ENCODE data around the gene NMRAL1.

Gene NMRAL1

DNA sequence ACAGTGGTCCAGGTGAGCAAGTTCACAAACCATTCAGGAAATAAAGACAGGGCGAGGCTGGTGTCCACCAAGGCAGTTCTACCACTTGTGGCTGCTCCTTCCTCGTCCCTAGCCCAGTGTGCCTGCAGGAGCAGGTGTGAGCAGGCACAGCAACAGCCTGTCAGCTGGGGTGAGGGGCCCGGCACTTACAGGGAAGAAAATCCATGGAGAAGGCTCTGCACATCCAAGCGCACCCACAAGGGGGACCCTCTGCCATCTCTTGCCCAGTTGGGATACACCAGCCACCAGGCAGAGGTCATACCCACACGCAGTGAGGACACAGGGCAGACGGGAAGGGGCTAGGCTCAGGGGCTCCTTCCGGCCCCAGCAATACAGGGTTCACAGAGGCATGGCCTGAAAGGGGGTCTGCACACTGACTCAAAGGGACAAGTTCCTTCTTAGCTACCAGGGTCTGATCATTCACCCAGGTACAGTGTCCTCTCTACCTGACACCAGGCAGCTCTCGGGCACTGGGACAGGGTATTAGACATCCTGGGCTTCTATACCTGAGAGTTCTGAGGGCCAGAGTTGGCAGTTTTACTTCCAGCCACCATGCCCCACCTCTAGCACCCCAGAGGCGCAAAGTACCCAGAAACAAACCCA, 37.1 kb upstream of the NMRAL1 start:
- Histone ChIP-seq H3K27me3 (ENCODE audit: insufficient read depth, low read length) (no peaks in the 10 kb centered on the region), H3K36me3 (ENCODE audit: insufficient read depth, low read length) (peaks cover 54% of the 10 kb centered on the region), H3K4me3 (ENCODE audit: low read length) (no peak overlapping the region), H3K9me3 (ENCODE audit: low read length) (no peaks in the 10 kb centered on the region), H2AFZ (ENCODE audit: low read depth, low read length) (no peak overlapping the region), H3K4me1 (ENCODE audit: insufficient read depth, low read length) (no peaks in the 10 kb centered on the region)

DNA sequence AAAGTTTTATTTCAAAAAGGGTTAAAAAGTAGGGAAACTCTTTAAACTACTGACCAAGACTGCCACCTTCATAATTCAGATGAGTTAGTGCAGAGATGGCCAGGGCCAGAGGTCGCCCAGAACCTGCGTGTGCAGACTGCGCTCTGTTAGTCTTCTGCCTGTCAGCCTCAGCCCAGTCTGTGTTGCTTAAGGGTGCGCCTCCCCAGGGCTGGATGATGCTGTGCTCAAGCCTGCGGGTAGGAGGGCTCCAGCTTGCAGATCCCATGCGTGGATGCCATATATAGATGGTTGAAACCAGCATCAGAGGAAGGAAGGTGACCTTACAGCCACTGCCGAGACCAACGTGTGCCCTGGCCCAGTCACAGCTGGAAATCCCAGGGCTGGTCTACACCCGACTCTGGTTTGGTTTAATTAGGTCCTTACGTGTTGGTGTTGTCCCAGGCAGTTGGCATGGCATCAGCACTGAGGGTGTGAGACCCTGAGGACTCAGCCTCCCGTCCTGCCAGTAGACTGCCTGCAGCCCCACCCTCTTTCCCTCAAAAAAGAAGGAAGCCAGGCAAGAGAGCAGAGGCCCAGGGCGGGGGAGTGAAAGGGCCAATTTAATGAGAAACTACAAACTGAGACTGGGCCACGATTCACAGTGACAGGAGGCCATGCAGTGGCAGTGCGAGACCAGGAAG, 36.5 kb upstream of the NMRAL1 start:
- H3K4me3 ChIP-seq (ENCODE audit: low read length): no peak overlapping the region
- peaks cover 54% of the 10 kb centered on the region for H3K36me3 ChIP-seq (ENCODE audit: insufficient read depth, low read length)
- H3K27me3 ChIP-seq (ENCODE audit: insufficient read depth, low read length): no peaks in the 10 kb centered on the region
- H3K9me3 ChIP-seq (ENCODE audit: low read length): no peaks in the 10 kb centered on the region
- no peaks in the 10 kb centered on the region for H3K4me1 ChIP-seq (ENCODE audit: insufficient read depth, low read length)
- no peak overlapping the region for H2AFZ ChIP-seq (ENCODE audit: low read depth, low read length)

GRCh38 chr16:4510131-4510530, 35.7 kb upstream of the NMRAL1 start:
- H3K4me3 ChIP-seq (ENCODE audit: low read length): no peak overlapping the region
- H3K4me1 ChIP-seq (ENCODE audit: insufficient read depth, low read length): no peaks in the 10 kb centered on the region
- H2AFZ ChIP-seq (ENCODE audit: low read depth, low read length): no peak overlapping the region
- H3K27me3 ChIP-seq (ENCODE audit: insufficient read depth, low read length): no peaks in the 10 kb centered on the region
- H3K36me3 ChIP-seq (ENCODE audit: insufficient read depth, low read length): peaks cover 54% of the 10 kb centered on the region
- no peaks in the 10 kb centered on the region for H3K9me3 ChIP-seq (ENCODE audit: low read length)

- Histone ChIP-seq H3K36me3 (ENCODE audit: insufficient read depth, low read length) (peaks cover 54% of the 10 kb centered on the region), H3K4me1 (ENCODE audit: insufficient read depth, low read length) (no peaks in the 10 kb centered on the region), H3K9me3 (ENCODE audit: low read length) (no peaks in the 10 kb centered on the region), H3K4me3 (ENCODE audit: low read length) (no peak overlapping the region), H3K27me3 (ENCODE audit: insufficient read depth, low read length) (no peaks in the 10 kb centered on the region), H2AFZ (ENCODE audit: low read depth, low read length) (no peak overlapping the region)
These were observed 35.0 kb upstream of the NMRAL1 start for GRCh38 chr16:4509420-4509819.

DNA sequence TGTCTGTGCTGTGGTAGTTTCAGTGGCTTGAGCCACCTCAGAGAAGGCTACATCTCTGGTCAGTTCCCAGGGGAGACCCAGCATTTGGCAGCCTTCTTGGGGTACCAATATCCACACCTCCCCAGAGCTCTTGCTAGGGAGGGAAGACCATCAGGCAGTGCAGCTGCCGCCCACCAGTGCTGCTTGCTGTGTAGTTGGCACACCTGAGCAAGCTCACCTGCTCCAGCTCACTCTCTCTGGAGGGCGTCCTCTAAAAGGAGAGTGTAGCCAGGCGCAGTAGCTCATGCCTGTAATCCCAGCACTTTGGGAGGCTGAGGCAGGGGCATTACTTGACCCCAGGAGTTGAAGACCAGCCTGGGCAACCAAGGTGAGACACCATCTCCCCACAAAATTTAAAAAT, 34.4 kb upstream of the NMRAL1 start:
- Histone ChIP-seq H3K9me3 (ENCODE audit: low read length) (no peaks in the 10 kb centered on the region), H3K27me3 (ENCODE audit: insufficient read depth, low read length) (no peaks in the 10 kb centered on the region), H3K4me3 (ENCODE audit: low read length) (no peak overlapping the region), H2AFZ (ENCODE audit: low read depth, low read length) (no peak overlapping the region), H3K4me1 (ENCODE audit: insufficient read depth, low read length) (no peaks in the 10 kb centered on the region), H3K36me3 (ENCODE audit: insufficient read depth, low read length) (peaks cover 54% of the 10 kb centered on the region)

DNA sequence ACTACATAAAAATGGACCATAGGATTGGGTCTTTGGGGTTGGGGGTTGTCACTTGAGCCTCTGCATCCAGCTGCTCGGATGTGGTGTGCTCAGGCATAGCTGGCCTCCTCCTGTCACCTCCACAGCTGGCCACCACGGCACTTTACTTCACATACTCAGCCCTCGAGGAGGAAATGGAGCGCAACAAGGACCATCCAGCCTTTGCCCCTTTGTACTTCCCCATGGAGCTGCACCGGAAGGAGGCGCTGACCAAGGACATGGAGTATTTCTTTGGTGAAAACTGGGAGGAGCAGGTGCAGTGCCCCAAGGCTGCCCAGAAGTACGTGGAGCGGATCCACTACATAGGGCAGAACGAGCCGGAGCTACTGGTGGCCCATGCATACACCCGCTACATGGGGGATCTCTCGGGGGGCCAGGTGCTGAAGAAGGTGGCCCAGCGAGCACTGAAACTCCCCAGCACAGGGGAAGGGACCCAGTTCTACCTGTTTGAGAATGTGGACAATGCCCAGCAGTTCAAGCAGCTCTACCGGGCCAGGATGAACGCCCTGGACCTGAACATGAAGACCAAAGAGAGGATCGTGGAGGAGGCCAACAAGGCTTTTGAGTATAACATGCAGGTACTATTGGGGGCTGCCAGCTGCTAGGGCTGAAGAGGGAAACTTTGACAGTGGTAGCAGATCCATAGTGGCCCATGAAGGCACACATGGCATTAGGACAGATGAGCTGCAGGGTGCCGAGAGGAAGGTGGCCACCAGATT, 33.3 kb upstream of the NMRAL1 start:
- peaks cover 49% of the 10 kb centered on the region for H3K36me3 ChIP-seq (ENCODE audit: insufficient read depth, low read length)

GRCh38 chr16:4506450-4506849, 32.0 kb upstream of the NMRAL1 start:
- Histone ChIP-seq H2AFZ (ENCODE audit: low read depth, low read length) (no peak overlapping the region), H3K4me1 (ENCODE audit: insufficient read depth, low read length) (peaks cover 3% of the 10 kb centered on the region), H3K4me3 (ENCODE audit: low read length) (no peak overlapping the region), H3K36me3 (ENCODE audit: insufficient read depth, low read length) (peaks cover 36% of the 10 kb centered on the region), H3K27me3 (ENCODE audit: insufficient read depth, low read length) (no peaks in the 10 kb centered on the region), H3K9me3 (ENCODE audit: low read length) (no peaks in the 10 kb centered on the region)

More for the DNA sequence above, 33.3 kb upstream of the NMRAL1 start:
- no peak overlapping the region for H2AFZ ChIP-seq (ENCODE audit: low read depth, low read length)
- no peak overlapping the region for H3K4me3 ChIP-seq (ENCODE audit: low read length)
- H3K27me3 ChIP-seq (ENCODE audit: insufficient read depth, low read length): no peaks in the 10 kb centered on the region
- no peaks in the 10 kb centered on the region for H3K4me1 ChIP-seq (ENCODE audit: insufficient read depth, low read length)
- H3K9me3 ChIP-seq (ENCODE audit: low read length): no peaks in the 10 kb centered on the region

GRCh38 chr16:4505356-4506147, 31.1 kb upstream of the NMRAL1 start:
- H2AFZ ChIP-seq (ENCODE audit: low read depth, low read length): no peak overlapping the region
- peaks cover 29% of the 10 kb centered on the region for H3K36me3 ChIP-seq (ENCODE audit: insufficient read depth, low read length)
- no peaks in the 10 kb centered on the region for H3K27me3 ChIP-seq (ENCODE audit: insufficient read depth, low read length)
- H3K9me3 ChIP-seq (ENCODE audit: low read length): no peaks in the 10 kb centered on the region
- no peak overlapping the region for H3K4me3 ChIP-seq (ENCODE audit: low read length)
- peaks cover 11% of the 10 kb centered on the region for H3K4me1 ChIP-seq (ENCODE audit: insufficient read depth, low read length)

GRCh38 chr16:4501071-4501478, 26.6 kb upstream of the NMRAL1 start:
- no peak overlapping the region for H3K4me3 ChIP-seq (ENCODE audit: low read length)
- H3K4me1 ChIP-seq (ENCODE audit: insufficient read depth, low read length): peaks cover 17% of the 10 kb centered on the region
- no peaks in the 10 kb centered on the region for H3K27me3 ChIP-seq (ENCODE audit: insufficient read depth, low read length)
- no peak overlapping the region for H2AFZ ChIP-seq (ENCODE audit: low read depth, low read length)
- H3K36me3 ChIP-seq (ENCODE audit: insufficient read depth, low read length): no peaks in the 10 kb centered on the region
- H3K9me3 ChIP-seq (ENCODE audit: low read length): no peaks in the 10 kb centered on the region

DNA sequence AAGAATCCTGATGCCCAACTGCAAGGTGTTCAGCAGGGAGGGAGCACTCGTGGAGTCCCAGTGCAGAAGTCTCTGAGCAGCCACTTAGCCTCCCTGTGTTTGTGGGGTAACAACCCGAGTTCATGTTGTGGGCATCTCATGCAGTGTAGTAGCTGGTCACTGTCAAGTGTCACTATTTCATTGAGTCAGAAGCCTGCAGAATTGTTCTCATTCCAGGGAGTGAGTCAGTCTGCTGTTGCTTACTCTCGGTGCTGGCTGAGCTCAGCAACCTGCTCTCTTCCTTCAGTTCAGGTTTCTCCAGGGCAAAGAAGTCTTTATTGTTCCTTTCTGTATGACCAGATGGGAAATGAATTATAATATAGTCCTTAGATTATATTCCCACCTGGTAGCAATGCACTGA, 25.8 kb upstream of the NMRAL1 start:
- H3K9me3 ChIP-seq (ENCODE audit: low read length): no peaks in the 10 kb centered on the region
- peaks cover 17% of the 10 kb centered on the region for H3K4me1 ChIP-seq (ENCODE audit: insufficient read depth, low read length)
- H3K36me3 ChIP-seq (ENCODE audit: insufficient read depth, low read length): no peaks in the 10 kb centered on the region
- no peaks in the 10 kb centered on the region for H3K27me3 ChIP-seq (ENCODE audit: insufficient read depth, low read length)
- H2AFZ ChIP-seq (ENCODE audit: low read depth, low read length): no peak overlapping the region
- H3K4me3 ChIP-seq (ENCODE audit: low read length): no peak overlapping the region

- H3K9me3 ChIP-seq (ENCODE audit: low read length): no peaks in the 10 kb centered on the region
- no peak overlapping the region for H2AFZ ChIP-seq (ENCODE audit: low read depth, low read length)
- no peaks in the 10 kb centered on the region for H3K36me3 ChIP-seq (ENCODE audit: insufficient read depth, low read length)
- peaks cover 19% of the 10 kb centered on the region for H3K4me1 ChIP-seq (ENCODE audit: insufficient read depth, low read length)
- H3K27me3 ChIP-seq (ENCODE audit: insufficient read depth, low read length): no peaks in the 10 kb centered on the region
- no peak overlapping the region for H3K4me3 ChIP-seq (ENCODE audit: low read length)
These were observed 24.8 kb upstream of the NMRAL1 start for GRCh38 chr16:4499196-4499555.

DNA sequence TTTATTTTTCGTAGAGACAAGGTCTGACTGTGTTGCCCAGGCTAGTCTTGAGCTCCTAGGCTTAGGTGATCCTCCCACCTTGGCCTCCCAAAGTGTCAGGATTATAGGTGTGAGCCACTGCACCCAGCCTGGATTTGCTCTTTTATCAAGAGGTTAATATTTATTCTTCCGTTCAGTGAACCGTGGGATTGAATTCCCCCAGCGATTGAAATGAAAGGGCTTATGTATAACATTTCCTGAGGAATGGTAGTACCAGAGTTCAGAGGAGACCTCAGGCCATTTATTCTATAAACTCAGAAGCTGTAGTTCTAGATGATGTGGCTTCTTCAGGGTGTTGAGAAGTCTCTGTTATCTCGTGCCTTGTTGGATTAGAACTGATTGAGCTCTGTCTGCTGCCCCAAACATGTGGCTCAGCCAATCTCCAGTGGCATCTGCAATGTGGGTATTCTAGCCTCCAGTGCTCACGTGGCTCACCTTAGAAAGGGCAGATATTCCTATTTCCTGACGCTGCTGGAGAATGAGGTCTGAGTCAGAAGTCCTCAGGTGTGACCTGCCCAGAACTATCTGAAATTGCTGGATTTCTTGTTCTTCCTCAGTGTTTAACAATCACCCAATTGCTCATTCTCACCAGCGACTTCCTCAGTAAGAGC, 24.2 kb upstream of the NMRAL1 start:
- H3K36me3 ChIP-seq (ENCODE audit: insufficient read depth, low read length): no peaks in the 10 kb centered on the region
- H3K4me1 ChIP-seq (ENCODE audit: insufficient read depth, low read length): peaks cover 19% of the 10 kb centered on the region
- H3K27me3 ChIP-seq (ENCODE audit: insufficient read depth, low read length): no peaks in the 10 kb centered on the region
- H2AFZ ChIP-seq (ENCODE audit: low read depth, low read length): no peak overlapping the region
- H3K9me3 ChIP-seq (ENCODE audit: low read length): no peaks in the 10 kb centered on the region
- no peak overlapping the region for H3K4me3 ChIP-seq (ENCODE audit: low read length)
